ENCODE results near the gene PRR29.

PRR29 gene

GRCh38 chr17:63993368-63993985 is 4.7 kb upstream of the PRR29 start:
- no peak for TF ChIP-seq TAF1 (IDR thresholded peaks at IDR 0.05; ENCODE audit: low read depth)

GRCh38 chr17:63995626-63996025 is 2.5 kb upstream of the PRR29 start:
- TF ChIP-seq CEBPB (IDR thresholded peaks at IDR 0.05) = no peak
- TF ChIP-seq EGR1 (IDR thresholded peaks at IDR 0.05) = no peak
- TF ChIP-seq TAF1 (IDR thresholded peaks at IDR 0.05; ENCODE audit: low read depth) = no peak
- TF ChIP-seq TCF12 (IDR thresholded peaks at IDR 0.05; ENCODE audit: low read depth) = no peak
- TF ChIP-seq TEAD4 (IDR thresholded peaks at IDR 0.05) = no peak
- TF ChIP-seq FOXM1 (IDR thresholded peaks at IDR 0.05; ENCODE audit: borderline replicate concordance, low read depth) = no peak
- no peak for TF ChIP-seq MAX (IDR thresholded peaks at IDR 0.05)
- TF ChIP-seq YY1 (IDR thresholded peaks at IDR 0.05; ENCODE audit: low read depth) = no peak
- TF ChIP-seq CREB1 (IDR thresholded peaks at IDR 0.05; ENCODE audit: low read depth) = no peak
- TF ChIP-seq USF1 (IDR thresholded peaks at IDR 0.05) = no peak
- no peak for TF ChIP-seq EP300 (IDR thresholded peaks at IDR 0.05; ENCODE audit: borderline replicate concordance)
- TF ChIP-seq NFIC (IDR thresholded peaks at IDR 0.05) = no peak
- TF ChIP-seq REST (IDR thresholded peaks at IDR 0.05; ENCODE audit: low read depth) = no peak

- TF ChIP-seq FOXM1 (IDR thresholded peaks at IDR 0.05; ENCODE audit: borderline replicate concordance, low read depth) (no peak), CREB1 (IDR thresholded peaks at IDR 0.05; ENCODE audit: low read depth) (no peak), REST (IDR thresholded peaks at IDR 0.05; ENCODE audit: low read depth) (no peak), USF1 (IDR thresholded peaks at IDR 0.05) (no peak), MAX (IDR thresholded peaks at IDR 0.05) (no peak), TCF12 (IDR thresholded peaks at IDR 0.05; ENCODE audit: low read depth) (no peak), ZBTB7A (IDR thresholded peaks at IDR 0.05; ENCODE audit: low read depth) (no peak), EP300 (IDR thresholded peaks at IDR 0.05; ENCODE audit: borderline replicate concordance) (no peak), TAF1 (IDR thresholded peaks at IDR 0.05; ENCODE audit: low read depth) (no peak)
These were observed 1.5 kb upstream of the PRR29 start for GRCh38 chr17:63996430-63997182.

- TF ChIP-seq TAF1 (IDR thresholded peaks at IDR 0.05; ENCODE audit: low read depth) = no peak
These were observed 656 bp upstream of the PRR29 start for GRCh38 chr17:63997341-63998048.

GRCh38 chr17:63998721-63999679 is 849 bp downstream of the PRR29 start:
- TF ChIP-seq CREB1 (IDR thresholded peaks at IDR 0.05; ENCODE audit: low read depth) (no peak), ZBTB7A (IDR thresholded peaks at IDR 0.05; ENCODE audit: low read depth) (no peak), REST (IDR thresholded peaks at IDR 0.05; ENCODE audit: low read depth) (no peak), RAD21 (IDR thresholded peaks at IDR 0.05; ENCODE audit: low read depth) (no peak), USF1 (IDR thresholded peaks at IDR 0.05) (no peak), EP300 (IDR thresholded peaks at IDR 0.05; ENCODE audit: borderline replicate concordance) (no peak), NFIC (IDR thresholded peaks at IDR 0.05) (no peak), EGR1 (IDR thresholded peaks at IDR 0.05) (no peak), MAX (IDR thresholded peaks at IDR 0.05) (no peak), TEAD4 (IDR thresholded peaks at IDR 0.05) (no peak), CEBPB (IDR thresholded peaks at IDR 0.05) (no peak), FOXM1 (IDR thresholded peaks at IDR 0.05; ENCODE audit: borderline replicate concordance, low read depth) (no peak), TCF12 (IDR thresholded peaks at IDR 0.05; ENCODE audit: low read depth) (no peak), TAF1 (IDR thresholded peaks at IDR 0.05; ENCODE audit: low read depth) (no peak), YY1 (IDR thresholded peaks at IDR 0.05; ENCODE audit: low read depth) (no peak)
